Gastrocnemius medialis (tissue), 4 donors: ENCODE results near the gene TIMP4.

Experiments
- POLR2A ChIP-seq, 2 donors: fragments of 450-650 bp; IDR thresholded peaks; one replicate each; pipeline ENCODE4 v1.6.1; 2017; ENCODE audit warnings: antibody characterized with exemption in 2 of 2, mild to moderate bottlenecking in 2 of 2, moderate library complexity in 2 of 2
- TF ChIP-seq, protein P1 (sequence below), 5 experiments: fragments of 450-650 bp in 3 of 5; fragments of 200-600 bp in 2 of 5; sonication (generic) in 2 of 5; IDR thresholded peaks in 4 of 5; conservative IDR thresholded peaks in 1 of 5; 1 replicate in 4 of 5; 2 replicates in 1 of 5; pipeline ENCODE4 v1.5.1; 2016 to 2019; ENCODE audit warnings: antibody characterized with exemption in 5 of 5, mild to moderate bottlenecking in 3 of 5, moderate library complexity in 3 of 5

DNA sequence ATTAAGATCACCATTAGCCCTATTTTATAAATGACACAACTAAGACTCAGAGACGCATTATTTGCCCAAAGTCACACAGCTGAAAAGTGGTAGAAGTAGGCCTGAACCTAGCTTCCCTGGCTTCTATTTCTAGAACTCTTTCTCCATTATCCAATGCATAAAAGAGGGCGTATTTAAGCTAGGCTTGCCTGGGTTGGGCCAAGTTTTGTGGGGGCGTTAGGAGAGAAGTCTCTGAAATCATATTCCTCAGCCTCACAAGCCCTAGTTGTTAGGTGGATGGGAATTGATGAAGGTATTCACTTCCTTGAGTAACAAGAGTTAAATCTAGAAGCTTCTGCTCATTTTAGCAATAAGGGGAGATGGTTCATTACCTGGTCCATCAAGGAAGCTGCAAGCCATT is 22.3 kb downstream of the TIMP4 start:
- no peak for TF ChIP-seq POLR2A (IDR thresholded peaks at IDR 0.05)
- TF ChIP-seq, protein P1, sequence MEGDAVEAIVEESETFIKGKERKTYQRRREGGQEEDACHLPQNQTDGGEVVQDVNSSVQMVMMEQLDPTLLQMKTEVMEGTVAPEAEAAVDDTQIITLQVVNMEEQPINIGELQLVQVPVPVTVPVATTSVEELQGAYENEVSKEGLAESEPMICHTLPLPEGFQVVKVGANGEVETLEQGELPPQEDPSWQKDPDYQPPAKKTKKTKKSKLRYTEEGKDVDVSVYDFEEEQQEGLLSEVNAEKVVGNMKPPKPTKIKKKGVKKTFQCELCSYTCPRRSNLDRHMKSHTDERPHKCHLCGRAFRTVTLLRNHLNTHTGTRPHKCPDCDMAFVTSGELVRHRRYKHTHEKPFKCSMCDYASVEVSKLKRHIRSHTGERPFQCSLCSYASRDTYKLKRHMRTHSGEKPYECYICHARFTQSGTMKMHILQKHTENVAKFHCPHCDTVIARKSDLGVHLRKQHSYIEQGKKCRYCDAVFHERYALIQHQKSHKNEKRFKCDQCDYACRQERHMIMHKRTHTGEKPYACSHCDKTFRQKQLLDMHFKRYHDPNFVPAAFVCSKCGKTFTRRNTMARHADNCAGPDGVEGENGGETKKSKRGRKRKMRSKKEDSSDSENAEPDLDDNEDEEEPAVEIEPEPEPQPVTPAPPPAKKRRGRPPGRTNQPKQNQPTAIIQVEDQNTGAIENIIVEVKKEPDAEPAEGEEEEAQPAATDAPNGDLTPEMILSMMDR (IDR thresholded peaks at IDR 0.05 in 4 of 5, conservative IDR thresholded peaks at IDR 0.05 in 1 of 5): no peak
